ENCODE measurements around the gene TERT.
"Not testable (repeated sequence)": the region's sequence is repeated elsewhere in the genome, so short reads cannot be mapped to it uniquely, and the experiment has no call there.

Gene TERT

DNA sequence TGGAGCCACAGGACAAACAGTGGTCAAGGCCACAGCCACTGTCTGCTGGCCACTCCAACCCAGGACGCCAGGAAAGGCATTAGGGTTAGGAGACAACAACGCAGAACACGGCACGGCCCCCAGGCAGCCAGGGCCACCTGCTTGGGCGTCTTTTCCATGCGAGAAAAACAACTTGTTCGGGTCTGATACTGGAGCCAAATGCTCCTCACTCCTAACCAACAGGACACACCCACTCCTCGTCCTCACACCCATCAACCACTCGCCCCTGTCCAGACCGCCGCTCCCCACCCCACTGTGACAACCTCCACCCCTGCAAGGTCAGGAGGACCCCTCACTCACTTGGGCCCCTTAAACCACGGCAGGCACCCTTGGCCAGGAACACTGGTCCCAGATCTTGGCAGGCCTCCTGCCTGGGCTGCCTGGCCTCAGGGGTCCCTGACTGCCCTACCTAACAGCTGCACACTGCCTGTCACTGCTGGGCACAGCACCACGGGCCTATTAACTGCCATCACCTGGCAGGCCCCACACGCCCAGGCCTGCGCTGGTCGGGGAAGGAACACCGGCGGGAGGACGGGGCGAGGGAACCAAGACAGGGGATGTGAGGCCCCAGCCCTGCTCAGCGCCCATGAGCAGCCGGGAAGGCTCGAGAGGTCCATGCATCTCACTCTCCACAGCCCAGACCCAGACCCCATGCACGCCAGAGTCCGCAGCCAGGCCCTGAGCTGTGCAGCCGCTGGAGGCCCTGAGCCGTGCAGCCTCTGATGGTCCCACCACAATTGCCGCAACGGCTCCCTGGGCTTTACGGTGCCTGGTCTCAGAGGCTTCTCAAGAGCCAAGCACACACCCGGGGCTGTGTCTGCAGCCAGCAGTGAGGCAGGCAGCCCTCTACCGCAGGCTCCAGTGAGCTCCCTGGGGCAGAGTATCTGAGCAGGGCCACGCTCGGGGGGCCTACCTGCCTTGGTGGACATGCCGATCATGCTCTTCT is 36.3 kb upstream of the TERT start:
- DNase-seq (ENCODE audit: low read depth in 2 of 2) = no peak

DNA sequence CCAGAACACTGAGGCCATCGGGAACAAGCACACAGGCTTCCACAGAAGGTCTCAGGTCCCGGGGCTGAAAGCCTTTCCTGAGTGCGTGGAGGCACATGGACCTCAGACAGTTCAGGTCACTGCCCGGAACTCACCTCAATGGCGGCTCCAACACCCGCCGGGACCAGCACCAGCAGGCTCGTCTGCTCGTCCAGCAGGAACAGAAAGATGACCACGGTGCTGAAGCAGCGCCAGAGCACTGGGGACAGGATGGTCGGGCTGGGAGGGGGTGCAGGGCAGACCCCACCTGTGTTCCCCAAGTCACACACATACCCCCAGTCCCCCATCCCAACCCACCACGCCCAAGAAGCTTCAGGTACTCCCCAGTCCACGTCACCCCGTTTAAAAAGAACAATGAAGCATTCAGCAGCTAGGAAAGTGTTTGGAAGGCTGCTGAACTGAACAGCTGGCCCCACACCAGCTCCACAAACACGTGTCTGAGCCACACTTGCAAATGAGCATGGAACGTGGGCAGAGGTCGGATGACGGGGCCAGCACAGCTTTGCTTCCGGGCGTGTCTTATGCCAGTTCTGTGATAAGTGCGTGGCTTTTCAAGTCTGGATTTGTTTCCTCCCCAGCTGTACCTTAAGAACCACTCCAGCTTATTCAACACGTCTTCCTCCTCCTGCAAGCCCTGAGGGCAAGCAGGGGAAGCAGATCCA is 35.4 kb upstream of the TERT start:
- no peak for DNase-seq (ENCODE audit: low read depth in 2 of 2)

GRCh38 chr5:1329111-1329579 is 34.3 kb upstream of the TERT start:
- DNase-seq (ENCODE audit: low read depth in 2 of 2) = no peak

GRCh38 chr5:1328237-1329110 is 33.6 kb upstream of the TERT start:
- not testable (repeated sequence) for DNase-seq (ENCODE audit: low read depth in 2 of 2)

DNA sequence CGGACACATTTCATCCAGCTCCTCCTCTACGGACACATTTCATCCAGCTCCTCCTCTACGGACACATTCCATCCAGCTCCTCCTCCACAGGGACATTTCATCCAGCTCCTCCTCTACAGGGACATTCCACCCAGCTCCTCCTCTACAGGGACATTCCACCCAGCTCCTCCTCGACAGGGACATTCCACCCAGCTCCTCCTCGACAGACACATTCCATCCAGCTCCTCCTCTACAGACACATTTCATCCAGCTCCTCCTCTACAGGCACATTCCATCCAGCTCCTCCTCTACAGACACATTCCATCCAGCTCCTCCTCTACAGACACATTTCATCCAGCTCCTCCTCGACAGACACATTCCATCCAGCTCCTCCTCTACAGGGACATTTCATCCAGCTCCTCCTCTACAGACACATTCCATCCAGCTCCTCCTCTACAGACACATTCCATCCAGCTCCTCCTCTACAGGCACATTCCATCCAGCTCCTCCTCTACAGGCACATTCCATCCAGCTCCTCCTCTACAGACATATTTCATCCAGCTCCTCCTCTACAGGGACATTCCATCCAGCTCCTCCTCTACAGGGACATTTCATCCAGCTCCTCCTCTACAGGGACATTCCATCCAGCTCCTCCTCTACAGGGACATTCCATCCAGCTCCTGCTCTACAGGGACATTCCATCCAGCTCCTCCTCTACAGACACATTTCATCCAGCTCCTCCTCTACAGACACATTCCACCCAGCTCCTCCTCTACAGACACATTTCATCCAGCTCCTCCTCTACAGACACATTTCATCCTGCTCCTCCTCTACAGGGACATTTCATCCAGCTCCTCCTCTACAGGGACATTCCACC is 32.3 kb upstream of the TERT start:
- not testable (repeated sequence) for DNase-seq (ENCODE audit: low read depth in 2 of 2)

GRCh38 chr5:1326532-1326875 is 31.6 kb upstream of the TERT start:
- not testable (repeated sequence) for DNase-seq (ENCODE audit: low read depth in 2 of 2)

DNA sequence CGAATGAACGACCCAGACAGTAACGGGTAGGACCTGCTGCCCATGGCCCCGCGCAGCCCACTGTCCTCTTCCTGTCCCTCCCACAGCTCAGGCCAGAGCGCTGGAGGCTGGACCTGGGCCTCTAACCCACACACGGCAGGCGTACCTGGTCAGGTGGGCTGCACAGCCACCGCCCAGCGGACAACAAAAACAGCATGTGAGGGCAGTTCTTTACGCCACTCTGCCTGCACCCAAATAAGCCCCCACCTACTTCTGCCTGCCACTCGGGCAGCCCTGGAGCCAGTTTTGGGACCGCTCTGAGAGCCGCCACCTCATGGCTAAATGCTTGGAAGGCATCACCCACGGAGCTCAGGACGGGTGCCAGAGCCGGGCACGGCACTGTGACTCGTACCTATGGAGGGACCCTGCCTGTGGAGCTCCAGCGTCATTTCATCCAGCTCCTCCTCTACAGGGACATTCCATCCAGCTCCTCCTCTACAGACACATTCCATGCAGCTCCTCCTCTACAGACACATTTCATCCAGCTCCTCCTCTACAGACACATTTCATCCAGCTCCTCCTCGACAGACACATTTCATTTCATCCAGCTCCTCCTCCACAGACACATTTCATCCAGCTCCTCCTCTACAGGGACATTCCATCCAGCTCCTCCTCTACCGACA is 31.1 kb upstream of the TERT start:
- DNase-seq (ENCODE audit: low read depth in 2 of 2) = no peak

DNA sequence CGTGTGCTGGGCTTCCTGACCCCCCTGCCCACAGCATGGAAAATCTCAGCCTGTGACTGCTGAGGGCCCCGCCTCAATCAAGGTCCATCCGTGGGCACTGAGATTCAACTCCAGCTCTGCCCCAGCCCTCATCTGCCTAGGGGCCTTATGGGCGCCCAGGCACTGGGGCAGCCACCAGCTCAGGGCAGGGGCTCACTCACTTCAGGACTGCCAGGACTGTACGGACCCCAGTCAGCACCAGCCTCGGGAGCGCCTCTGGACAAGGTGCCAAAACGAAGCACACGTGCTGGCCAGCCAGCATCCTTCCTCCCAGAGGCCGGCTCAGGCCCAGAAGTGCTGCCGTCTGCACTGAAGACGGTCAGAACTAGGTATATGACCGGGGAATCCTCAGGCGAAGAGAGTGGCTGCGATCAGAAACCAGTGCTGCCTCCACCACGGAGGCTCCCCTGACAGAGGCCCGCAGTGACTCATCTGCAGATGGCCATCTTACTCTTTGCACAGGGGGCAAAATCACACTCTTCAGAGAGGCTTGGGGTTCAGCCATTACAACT is 30.4 kb upstream of the TERT start:
- no peak for DNase-seq (ENCODE audit: low read depth in 2 of 2)

DNA sequence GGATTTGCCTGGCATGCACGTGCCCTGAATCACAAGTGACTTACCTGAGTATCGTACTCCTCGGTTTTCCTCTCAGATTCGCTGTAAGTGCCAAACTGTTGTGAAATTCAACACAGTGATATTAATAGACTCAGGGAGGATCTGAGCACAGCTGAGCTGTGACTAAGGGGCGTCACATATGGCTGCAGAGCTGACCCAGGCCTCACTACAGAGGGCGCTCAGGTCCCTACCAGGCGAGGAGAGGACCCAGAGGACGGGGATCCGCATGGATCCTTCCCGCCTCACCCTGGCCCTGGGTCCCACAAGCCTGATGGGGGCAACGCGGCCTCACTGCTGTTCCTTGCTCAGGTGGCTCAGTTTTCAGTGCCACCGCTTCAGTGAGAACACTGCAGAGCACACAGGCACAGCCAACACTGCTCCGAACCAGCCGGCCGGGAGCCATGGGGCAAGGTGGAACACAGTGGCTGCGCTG is 29.9 kb upstream of the TERT start:
- no peak for DNase-seq (ENCODE audit: low read depth in 2 of 2)

- no peak for DNase-seq (ENCODE audit: low read depth in 2 of 2)
These were observed 29.4 kb upstream of the TERT start for GRCh38 chr5:1324301-1324700.

GRCh38 chr5:1323803-1324173 is 28.9 kb upstream of the TERT start:
- no peak for DNase-seq (ENCODE audit: low read depth in 2 of 2)

GRCh38 chr5:1322955-1323802 is 28.3 kb upstream of the TERT start:
- no peak for DNase-seq (ENCODE audit: low read depth in 2 of 2)

GRCh38 chr5:1322036-1322900 is 27.4 kb upstream of the TERT start:
- DNase-seq (ENCODE audit: low read depth in 2 of 2) = no peak

- no peak for DNase-seq (ENCODE audit: low read depth in 2 of 2)
These were observed 26.7 kb upstream of the TERT start for GRCh38 chr5:1321576-1321975.

GRCh38 chr5:1320436-1321344 is 25.8 kb upstream of the TERT start:
- DNase-seq (ENCODE audit: low read depth in 2 of 2) = no peak

DNA sequence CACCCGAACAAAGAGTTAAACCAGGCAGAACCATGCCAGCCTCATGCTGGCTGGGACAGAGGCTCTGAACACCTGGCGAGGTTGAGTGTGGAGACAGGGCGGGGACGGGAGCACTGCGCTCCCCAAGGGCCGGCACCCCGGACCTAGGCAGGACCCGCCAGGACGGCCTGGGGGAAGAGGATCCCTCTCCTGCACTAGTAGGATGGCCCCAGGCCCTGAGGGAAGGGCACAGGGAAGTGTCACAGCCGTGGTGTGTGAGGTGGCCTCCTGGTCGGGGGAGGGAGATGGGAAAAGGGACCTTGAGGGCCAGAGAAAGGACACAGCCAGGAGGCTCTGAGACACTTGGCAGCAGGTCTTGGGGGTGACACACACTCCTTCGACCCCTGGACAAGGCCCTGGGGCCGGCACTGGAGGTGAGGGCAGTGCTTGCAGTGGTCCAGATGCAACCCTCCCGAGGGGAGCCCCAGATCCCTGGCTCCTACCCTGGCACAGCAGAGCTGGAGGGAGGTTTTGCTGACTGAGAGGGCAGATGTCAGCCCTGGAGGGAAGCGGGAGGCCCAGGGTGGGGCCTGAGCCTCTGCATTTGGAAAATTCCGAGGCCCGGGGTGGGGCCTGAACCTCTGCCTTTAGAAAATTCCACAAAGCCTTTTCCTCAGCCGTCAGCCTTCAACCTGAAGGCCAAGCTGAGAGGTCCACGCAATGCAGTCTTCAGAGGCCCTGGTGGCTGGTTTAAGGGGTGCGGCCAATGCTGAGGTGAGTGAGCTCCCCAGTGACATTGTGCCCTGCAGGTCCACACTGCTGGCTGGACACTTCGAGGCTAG is 24.8 kb upstream of the TERT start:
- DNase-seq (ENCODE audit: low read depth in 2 of 2) = no peak
